GM21447 (cell line): ENCODE data around the gene EPS8L2.

ENCODE experiments used
- ATAC-seq: cut with Tn5 transposase; IDR thresholded peaks from one replicate; pipeline ENCODE4 v1.9.1; 2021; ENCODE audit not compliant: unreplicated experiment

Gene EPS8L2

DNA sequence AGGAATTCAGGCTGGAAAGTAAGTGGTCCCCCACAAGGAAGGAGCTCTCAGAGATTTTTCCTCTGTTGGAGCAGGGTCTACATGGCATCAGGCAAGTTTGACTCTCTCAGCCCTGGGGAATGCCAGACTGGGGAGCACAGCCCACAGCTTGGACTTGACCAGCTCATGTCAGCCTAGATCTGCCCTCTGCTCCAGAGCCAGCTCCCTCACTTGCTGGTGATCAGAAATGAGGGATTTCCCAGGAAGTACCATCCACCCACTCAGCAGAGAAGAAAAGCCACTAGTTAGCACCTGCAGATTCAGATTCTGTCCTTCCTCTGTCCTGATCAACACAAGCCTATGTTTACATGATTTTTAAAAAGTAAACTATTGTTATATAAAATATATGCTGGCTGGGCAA lies 54.2 kb downstream of the EPS8L2 start:
- ATAC-seq: no peak

DNA sequence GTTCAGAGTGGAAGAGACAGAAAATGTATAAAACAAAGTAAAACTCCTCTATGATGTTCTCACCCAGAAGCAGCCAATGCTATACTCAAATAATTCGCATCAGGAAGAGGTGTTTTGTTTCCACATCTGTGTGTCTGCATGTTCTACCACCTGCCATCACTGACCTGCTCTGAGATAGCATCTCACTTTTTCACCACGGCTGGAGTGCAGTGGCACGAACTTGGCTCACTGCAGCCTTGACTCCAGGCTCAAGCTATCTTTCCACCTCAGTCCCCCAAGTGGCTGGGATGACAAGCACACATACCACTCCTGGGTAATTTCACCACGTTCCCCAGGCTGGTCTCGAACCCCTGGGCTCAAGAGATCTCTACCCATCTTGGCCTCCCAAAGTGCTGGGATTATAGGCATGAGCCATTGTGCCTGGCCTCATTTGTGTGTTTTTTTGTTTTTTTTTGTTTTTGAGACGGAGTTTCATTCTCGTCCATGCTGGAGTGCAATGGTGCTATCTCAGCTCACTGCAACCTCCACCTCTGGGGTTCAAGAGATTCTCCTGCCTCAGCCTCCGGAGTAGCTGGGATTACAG lies 55.6 kb downstream of the EPS8L2 start:
- no peak for ATAC-seq

DNA sequence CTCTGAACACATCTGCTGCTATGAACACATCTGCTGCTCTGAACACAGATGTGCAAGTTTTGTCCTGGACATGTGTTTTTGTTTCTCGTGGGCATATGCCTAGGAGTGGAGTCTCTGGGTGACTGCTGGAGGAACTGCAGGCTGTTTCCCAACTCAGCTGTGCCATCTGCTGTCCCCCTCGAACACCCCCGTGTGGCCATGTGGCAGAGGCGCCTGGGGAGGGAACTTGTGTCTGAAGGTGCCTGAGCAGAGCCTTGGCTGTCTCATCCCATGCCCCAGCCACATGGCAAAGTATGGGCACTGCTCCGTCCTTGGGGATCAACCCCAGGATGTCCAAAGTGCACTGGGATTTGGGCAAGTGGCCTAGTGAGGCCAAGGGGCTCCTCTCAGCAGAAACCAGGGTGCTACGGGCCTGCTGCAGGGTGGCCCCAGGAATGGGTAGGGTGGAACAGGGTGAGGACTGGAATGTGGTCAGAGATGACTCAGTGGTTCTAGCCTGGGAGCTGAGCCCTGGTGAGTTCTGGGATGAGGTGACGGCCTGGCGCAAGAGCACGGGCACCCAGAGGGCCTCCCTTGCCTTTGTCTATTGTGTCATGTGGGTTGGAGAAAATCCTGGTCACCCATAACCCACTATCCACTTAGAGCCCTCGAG lies 56.5 kb downstream of the EPS8L2 start:
- no peak for ATAC-seq

DNA sequence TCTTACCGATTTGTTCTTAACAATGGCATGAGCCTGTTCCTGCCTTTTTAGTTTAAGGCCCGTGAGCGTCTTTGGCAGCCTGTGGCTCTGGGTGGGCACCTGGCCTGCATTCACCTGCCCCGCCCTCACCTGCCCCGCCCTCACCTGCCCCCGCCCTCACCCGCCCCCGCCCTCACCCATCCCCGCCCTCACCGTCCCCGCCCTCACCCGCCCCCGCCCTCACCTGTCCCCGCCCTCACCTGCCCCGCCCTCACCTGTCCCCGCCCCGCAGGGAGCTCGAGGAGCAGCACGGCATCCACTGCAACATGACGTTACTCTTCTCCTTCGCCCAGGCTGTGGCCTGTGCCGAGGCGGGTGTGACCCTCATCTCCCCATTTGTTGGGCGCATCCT lies 57.0 kb downstream of the EPS8L2 start:
- ATAC-seq: no peak

DNA sequence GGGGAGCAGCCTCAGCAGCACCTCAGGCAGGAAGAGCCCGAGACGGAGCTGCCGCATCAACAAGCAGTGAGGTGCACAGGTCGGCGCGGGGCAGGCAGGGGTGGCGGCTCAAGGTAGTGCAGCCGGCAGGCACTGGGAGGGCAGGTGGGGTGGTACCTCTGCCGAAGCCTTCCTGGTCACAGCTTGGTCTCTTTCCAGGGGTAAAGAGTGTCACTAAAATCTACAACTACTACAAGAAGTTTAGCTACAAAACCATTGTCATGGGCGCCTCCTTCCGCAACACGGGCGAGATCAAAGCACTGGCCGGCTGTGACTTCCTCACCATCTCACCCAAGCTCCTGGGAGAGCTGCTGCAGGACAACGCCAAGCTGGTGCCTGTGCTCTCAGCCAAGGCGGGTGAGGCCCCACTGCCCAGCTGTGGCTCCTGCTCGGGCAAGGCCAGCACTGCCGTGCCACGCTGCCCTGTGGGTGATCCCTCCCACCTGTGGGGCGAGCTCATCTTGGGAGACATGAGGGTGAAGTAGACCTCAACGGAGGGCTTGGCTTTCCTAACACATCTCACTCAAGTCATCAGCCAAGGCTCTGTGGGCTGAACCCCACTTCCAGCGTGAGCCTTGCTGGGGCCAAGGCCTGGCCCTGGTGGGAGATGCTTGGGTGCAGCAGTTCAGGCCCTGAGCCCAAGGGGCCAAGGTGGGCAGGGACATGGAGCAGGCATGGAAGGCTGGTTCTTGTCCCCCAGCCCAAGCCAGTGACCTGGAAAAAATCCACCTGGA lies 57.7 kb downstream of the EPS8L2 start:
- ATAC-seq: no peak

DNA sequence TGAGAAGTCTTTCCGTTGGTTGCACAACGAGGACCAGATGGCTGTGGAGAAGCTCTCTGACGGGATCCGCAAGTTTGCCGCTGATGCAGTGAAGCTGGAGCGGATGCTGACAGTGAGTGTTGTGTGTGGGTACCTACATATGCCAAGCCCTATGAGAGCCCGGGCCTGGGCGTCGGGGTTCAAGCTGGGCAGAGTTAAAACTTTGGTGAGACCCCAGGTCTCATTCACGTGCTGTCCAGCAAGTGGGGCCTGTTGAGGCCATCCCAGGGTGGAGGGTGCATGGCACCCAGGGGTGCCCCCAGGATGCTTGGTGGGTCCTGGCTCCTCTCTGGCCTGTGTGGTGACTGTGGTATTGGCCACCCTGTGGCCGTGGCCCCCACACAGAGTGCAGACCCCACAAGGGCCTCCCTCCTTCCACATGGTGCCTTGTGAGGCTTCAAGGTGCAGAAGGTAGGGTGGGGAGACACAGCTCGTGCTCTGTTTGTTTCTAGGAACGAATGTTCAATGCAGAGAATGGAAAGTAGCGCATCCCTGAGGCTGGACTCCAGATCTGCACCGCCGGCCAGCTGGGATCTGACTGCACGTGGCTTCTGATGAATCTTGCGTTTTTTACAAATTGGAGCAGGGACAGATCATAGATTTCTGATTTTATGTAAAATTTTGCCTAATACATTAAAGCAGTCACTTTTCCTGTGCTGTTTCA lies 58.4 kb downstream of the EPS8L2 start:
- no peak for ATAC-seq

DNA sequence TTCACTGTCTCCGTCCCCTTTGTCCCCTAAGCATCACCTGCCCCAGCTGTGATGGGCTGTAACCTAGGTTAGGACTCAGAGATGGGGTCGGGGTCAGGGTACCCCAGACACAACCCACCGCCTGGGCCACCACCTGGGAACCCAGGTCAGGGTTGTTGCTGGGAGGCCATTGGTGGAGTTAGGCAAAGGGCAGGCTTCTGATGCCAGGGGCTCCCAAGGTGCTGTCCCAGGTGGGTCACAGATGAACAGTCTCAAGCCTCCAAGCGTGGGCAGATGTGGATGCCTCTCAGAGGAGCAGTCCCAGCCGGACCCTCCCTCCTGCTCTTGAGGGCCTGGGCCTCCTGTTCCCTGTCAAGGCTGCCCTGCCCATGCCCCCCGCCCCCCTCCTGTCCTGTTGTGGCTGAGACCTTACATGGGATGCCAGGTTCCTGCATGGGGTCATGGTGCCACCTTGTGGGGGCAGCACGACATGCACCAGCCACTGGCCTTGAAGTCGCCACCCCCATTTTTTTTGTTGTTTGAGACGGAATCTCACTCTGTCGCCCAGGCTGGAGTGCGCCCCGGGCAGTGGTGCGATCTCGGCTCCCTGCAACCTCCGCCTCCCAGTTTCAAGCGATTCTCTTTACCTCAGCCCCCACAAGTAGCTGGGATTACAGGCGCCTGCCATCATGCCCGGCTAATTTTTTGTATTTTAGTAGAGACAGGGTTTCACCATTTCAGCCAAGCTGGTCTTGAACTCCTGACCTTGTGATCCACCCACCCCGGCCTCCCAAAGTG lies 59.2 kb downstream of the EPS8L2 start:
- no peak for ATAC-seq

DNA sequence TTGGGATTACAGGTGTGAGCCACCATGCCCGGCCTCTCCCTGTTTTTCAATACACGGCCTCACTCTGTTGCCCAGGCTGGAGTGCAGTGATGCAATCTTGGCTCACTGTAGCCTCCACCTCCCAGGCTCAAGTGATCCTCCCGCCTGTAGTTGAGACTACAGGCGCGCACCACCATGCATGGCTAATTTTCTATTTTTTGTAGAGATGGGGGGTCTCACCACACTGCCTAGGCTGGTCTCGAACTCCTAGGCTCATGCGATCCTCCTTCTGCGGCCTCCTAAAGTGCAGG lies 59.7 kb downstream of the EPS8L2 start:
- no peak for ATAC-seq

DNA sequence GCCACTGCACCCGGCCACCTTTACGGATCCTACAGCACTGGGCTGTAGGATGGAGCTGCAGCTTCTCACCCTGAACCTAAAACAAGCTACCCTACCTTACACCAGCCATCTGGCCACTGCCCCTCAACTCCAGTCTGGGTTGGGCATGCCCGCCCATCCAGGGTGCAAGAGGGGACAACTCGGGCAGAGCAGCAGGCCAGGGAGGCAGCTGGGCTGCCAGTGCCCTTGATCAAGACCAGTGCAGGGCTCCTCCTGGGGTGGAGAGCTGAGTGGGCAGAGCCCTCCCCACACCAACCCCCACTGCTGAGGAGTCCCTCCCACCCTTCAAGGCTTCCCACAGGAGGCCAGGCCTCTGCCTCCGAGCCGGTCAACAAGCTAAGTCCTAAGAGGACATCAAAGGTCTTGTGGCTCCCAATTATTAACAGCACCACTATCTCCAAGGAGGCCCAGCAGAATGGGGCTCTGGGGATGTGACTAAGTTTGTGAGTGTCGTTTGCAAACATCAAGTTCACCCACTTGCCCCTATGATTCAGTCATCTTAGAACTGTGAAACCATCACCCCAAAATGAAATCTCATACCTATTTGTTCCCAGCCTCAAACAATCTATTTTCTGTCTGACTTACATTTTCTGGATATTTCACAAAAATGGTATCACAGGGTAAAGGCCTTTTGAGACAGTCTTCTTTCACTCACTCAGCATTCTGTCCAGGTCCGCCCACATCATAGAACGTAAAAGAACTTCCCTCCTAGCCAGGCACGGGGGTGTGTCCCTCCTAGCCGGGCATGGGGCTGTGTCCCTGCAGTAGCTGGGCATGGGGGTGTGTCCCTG lies 60.3 kb downstream of the EPS8L2 start:
- ATAC-seq: no peak

DNA sequence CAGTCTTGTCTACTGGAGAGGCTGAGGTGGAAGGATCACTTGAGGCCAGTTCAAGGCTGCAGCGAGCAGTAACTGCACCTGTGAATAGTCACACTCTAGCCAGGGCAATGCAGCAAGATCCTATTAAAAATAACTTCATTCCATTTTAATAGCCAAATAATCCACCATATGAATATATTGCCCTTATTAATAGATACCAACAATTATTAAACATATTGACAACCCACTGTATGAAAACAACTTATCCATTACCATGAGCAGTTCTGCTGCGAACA lies 60.8 kb downstream of the EPS8L2 start:
- ATAC-seq: no peak

DNA sequence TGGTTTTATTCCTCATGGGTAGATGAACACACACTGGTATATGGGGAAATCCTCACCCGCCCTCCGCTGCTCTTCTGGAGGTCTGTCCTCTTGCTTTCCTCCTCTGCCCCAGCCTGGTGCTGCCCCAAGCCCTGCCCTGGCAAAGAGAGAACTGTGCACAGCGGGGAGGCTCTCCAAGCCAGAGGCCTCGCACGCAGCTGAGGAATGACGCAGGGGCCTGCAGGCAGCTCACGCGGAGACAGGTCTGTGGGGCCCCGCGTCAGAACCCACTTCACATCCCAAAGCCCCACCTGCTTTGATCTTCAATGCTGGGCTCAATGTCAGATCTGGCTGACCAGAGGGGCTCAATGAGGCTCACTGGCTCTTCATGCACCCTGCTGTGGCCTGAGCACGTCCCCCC lies 61.2 kb downstream of the EPS8L2 start:
- ATAC-seq: no peak

DNA sequence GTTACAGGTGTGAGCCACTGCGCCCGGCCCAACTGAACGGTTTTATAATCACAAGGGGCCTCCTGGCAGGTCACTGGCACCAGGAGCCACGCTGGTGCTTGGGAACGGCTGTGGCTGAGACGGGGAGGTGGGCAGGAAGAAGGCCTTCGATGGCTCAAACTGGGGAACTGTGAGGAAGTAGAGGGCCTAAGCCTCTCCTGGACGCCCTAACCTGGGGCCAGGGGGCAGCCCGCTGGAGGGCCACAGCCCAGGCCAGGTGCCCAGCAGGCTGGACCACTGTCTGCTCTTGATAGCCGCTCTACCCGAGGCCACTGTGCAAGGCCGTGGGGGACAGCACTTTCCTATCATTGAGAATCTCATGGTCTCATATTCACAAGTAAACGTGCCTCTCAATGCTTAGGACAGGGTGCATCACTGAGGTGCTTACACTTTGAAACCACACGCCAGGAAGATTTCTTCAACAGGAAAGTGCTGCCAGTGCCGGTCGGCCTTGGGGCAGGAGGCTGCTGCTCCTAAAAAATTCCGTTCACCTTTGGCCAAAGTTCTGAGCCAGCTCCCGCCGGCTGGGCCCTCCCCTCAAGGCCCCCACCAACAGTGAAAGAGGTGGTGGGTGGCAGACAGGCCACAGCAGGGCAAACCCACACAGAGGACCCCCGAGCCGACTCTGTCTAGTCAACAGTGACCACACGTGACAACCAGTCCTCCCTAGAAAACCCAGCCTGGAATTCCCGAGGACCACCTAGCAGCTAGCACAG lies 64.0 kb downstream of the EPS8L2 start:
- no peak for ATAC-seq

DNA sequence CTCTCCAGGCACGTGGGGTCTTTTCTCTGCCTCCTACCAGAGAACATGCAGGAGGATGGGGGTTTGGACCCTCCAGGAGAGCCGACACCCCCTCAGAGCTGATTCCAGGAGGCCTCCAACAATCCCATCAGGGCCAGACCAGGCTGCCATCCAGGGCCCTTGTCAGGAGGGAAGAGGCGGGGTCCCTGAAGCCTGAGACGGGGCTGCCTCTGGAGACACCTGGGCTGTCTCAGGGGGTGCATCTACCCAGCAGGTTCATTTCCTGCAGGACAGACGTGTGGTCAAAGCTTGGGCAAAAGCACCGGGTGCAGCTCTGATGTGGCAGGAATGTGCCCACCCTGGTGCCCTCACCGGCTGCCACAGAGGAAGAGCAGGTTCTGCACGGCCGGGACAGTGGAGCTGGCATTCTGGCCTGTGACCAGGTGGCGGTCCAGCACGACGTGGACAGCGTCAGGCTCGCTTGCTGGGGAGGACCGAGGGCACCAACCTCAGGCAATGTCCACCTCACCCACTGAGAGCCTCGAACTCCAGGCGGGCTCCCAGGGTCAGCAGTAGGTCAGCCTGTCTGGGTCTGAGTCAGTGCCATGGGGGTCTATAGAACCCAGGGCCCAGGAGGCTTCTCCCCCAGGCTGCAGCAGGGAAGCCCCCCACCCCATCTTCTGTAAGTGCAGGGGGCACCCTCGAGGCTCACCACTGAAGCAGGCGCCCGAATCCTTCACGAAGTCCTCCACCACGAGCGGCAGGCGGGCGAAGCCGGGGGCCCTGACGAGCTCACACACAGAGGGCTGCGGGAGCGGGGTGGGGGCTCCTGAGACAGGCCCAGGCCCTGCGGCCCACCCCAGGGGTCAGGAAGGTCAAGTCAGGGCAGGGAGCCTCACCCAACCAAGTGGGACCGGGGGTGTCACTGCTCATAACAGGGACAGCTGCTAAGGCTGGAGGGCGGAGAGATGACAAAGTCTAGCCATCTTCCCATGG lies 64.9 kb downstream of the EPS8L2 start:
- ATAC-seq: no peak

DNA sequence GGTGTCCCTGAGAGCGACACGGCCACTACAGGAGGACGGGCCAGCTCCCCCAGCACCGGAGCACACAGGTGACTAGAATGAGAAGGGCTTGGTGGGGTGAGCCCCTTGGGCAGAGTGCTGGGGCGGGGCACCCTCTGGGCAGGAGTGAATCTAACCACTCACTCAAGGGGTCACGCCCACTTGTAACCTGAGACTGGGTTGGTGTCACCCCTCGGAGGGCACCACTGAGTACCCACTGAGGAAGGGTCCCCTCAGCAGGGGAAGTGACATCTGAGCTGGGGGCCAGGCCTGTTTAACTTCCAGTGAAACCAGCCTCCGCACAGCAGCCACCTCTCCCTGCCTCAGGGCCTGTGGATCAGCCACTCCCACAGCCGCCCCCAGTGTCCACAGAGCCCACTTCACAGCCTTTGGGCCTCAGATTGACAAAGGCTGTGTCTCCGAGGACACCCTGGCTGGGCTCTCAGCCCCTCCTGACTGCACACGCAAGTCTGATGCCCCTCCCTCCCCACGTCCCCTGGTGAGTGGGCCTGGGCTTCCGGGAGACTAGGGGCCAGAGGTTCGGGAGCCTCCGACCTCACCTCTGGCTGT lies 65.7 kb downstream of the EPS8L2 start:
- ATAC-seq: no peak

DNA sequence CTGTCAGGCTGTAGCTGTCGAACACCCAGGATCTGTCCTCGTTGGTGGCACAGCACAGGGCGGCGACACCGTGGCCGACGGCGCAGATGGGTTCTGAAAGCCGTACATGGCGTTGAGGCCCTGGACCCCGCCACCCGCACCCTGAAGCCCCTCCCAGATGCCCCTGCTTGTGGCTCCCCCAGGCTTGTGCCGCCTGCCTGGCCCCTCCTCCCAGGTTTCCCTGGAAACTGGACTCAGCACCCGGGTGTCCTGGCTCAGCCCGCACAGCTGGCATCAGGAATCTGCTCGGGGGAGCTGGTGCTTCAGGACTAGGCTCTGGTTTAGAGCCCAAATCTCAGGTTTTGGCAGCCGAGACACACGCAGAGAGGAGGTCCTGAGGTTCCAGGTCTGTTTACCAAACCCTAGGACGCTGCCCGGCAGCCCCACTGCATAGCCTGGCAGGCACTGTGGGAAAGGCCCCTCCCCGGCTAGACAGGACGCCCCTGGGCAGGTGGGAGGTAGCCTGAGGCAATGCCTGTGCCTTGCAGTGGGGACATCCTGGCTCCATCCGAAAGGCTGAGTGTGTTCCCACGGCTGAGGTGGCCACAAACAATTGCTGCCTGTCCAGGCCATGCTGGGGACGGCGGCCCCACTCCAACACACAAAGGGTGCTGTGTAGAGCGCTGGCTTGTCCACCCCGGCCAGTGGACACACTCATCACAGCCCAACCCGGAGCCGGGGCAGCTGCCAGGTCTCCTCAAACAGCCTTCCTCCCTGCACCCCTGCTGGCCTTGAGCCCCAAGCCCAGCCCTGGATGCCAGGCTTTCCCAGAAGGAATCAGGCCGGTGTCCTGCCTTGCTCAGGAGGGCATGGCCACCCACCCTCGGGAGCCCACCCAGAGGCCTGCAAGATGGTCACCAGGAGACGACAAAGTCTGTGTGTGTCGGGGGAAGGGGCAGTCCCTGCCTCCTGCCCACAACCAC lies 66.7 kb downstream of the EPS8L2 start:
- ATAC-seq: no peak

DNA sequence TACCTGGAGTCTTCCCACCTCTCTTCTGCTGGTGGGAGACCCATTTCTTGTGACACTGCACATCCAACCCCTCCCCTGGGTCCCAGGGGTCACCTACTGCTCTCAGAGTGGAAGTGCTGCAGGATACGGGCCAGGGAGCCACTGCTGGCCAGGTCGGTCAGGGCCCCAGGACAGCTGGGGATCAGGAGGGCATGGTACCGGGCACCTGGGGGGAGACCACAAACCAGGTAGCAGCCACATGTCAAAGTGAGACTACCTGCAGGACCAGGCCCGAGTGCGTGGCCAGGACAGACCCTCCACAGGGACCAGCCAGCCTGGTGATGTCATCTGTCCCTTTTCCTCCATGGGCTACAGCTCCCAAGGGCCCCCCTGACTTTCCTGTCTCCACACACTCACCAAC lies 67.4 kb downstream of the EPS8L2 start:
- ATAC-seq: no peak

DNA sequence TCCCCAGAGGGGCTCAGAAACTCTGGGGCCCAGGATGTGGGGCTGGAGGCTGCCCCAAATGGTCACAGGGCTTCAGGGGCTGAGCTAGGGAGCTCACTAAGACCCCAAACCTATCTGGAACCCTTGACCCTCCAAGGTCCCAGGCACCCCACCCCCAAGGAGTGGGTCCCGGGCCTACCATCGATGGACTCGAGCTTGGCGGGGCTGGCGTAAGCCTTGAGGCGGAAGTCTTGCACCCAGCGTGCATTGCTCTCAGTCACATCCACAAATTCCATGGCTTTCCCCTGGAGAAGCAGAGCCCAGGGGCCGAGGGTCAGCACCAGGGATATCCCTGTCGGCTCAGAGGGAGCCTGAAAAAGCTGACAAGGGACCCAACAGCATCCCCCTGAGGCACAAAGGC lies 67.8 kb downstream of the EPS8L2 start:
- ATAC-seq: no peak
